ENCODE results near the gene BIK. TPM values are rescaled to one million over a fixed set of nuclear protein-coding genes. Genes with fewer than 3 reads are reported as not detected.

Gene BIK
- total and polyA plus RNA-seq, 2 experiments from 2014 or later = 9.6 to 9.8 TPM

- peaks cover 12% of the 10 kb centered on the region for H3K27me3 Mint-ChIP-seq (ENCODE audit: insufficient read depth, low read depth, poor library complexity)
- no peak overlapping the region for H3K4me2 ChIP-seq
- no peak overlapping the region for H3K4me3 Mint-ChIP-seq
- no peak overlapping the region for H2AFZ ChIP-seq
- ATAC-seq = peak; percentile 77
- H3K4me3 ChIP-seq = no peak overlapping the region
- H3K36me3 Mint-ChIP-seq (ENCODE audit: low read depth) = no peaks in the 10 kb centered on the region
- DNase-seq (ENCODE audit: low spot score) = peak; percentile 76
- no peaks in the 10 kb centered on the region for H3F3A ChIP-seq (replicated peaks; ENCODE audit: low read depth)
- no peak for TF ChIP-seq CREB1 (CRISPR knock-in tag; IDR thresholded peaks at IDR 0.05; ENCODE audit: low read depth)
- peak; percentile 62 to 77 for TF ChIP-seq CTCF (conservative IDR thresholded peaks at IDR 0.05; ENCODE audit: low read depth in 2 of 2)
- TF ChIP-seq ETS1 (IDR thresholded peaks at IDR 0.05) = no peak
- TF ChIP-seq ZNF114 (CRISPR knock-in tag; IDR thresholded peaks at IDR 0.05) = no peak
- no peak overlapping the region for H3K27ac Mint-ChIP-seq
- no peaks in the 10 kb centered on the region for H3K27me3 ChIP-seq (ENCODE audit: insufficient read depth)
- no peaks in the 10 kb centered on the region for H3K4me1 ChIP-seq (ENCODE audit: insufficient read depth)
- no peaks in the 10 kb centered on the region for H3K9me3 Mint-ChIP-seq
- H3K27ac ChIP-seq (ENCODE audit: low read depth) = no peak overlapping the region
- H3K36me3 ChIP-seq (ENCODE audit: insufficient read depth) = no peaks in the 10 kb centered on the region
- H4K20me1 ChIP-seq (replicated peaks; ENCODE audit: insufficient read depth) = no peaks in the 10 kb centered on the region
- H3K9me2 ChIP-seq (ENCODE audit: insufficient read depth) = no peaks in the 10 kb centered on the region
- no peaks in the 10 kb centered on the region for H3K79me2 ChIP-seq (replicated peaks; ENCODE audit: insufficient read depth)
- peaks cover 3% of the 10 kb centered on the region; the same call in 2 of the 3 replicates for H3K4me1 Mint-ChIP-seq
Measured at GRCh38 chr22:43159484-43160178, 49.1 kb downstream of the BIK start.

- Histone ChIP-seq H3K27me3 (ENCODE audit: insufficient read depth) (no peaks in the 10 kb centered on the region), H3K79me2 (replicated peaks; ENCODE audit: insufficient read depth) (no peaks in the 10 kb centered on the region), H3K27ac (ENCODE audit: low read depth) (no peak overlapping the region), H3K36me3 (ENCODE audit: insufficient read depth) (no peaks in the 10 kb centered on the region), H2AFZ (no peak overlapping the region), H3K4me3 (no peak overlapping the region), H3K4me1 (ENCODE audit: insufficient read depth) (no peaks in the 10 kb centered on the region), H3K9me2 (ENCODE audit: insufficient read depth) (no peaks in the 10 kb centered on the region), H3K4me2 (no peak overlapping the region), H4K20me1 (replicated peaks; ENCODE audit: insufficient read depth) (no peaks in the 10 kb centered on the region), H3F3A (replicated peaks; ENCODE audit: low read depth) (no peaks in the 10 kb centered on the region)
- DNase-seq (ENCODE audit: low spot score) (no peak), ATAC-seq (no peak)
- Mint-ChIP-seq H3K27ac (no peak overlapping the region), H3K4me3 (no peak overlapping the region; the same call in 2 of the 3 replicates), H3K4me1 (peaks cover 3% of the 10 kb centered on the region; the same call in 2 of the 3 replicates), H3K36me3 (ENCODE audit: low read depth) (no peaks in the 10 kb centered on the region), H3K27me3 (ENCODE audit: insufficient read depth, low read depth, poor library complexity) (peaks cover 11% of the 10 kb centered on the region), H3K9me3 (no peaks in the 10 kb centered on the region)
- TF ChIP-seq POLR2AphosphoS5 (IDR thresholded peaks at IDR 0.05; ENCODE audit: low read depth) = no peak
Measured at GRCh38 chr22:43160497-43161126, 50.1 kb downstream of the BIK start.
